ENCODE data around the gene HES1. TPM values are rescaled to one million over a fixed set of nuclear protein-coding genes. Genes with fewer than 3 reads are reported as not detected.

HES1 gene
- total RNA-seq, 1 donor from 2014 or later: 2.8 TPM

Other genes starting within 250 kb of the HES1 start
- not detected in 2 replicates for gene CPN2, start 215.2 kb downstream of the HES1 start, total RNA-seq
- gene LRRC15, start 233.6 kb downstream of the HES1 start, total RNA-seq: not detected in 2 replicates

All from T-helper 2 cell treated with Interferon-gamma antibody and Interleukin-4, amounts not matched to agents 100 ng/mL and 5 ng/mL, for 36 hours (primary cell).